Retina (tissue), 1 donor: Measurements from ENCODE around the gene KCNS1.
"Not testable (repeated sequence)": the region's sequence is repeated elsewhere in the genome, so short reads cannot be mapped to it uniquely, and the experiment has no call there.

ENCODE experiments used
- DNase-seq: peaks from one replicate; pipeline ENCODE4 v3.0.0-alpha.2; 2016

KCNS1 gene

DNA sequence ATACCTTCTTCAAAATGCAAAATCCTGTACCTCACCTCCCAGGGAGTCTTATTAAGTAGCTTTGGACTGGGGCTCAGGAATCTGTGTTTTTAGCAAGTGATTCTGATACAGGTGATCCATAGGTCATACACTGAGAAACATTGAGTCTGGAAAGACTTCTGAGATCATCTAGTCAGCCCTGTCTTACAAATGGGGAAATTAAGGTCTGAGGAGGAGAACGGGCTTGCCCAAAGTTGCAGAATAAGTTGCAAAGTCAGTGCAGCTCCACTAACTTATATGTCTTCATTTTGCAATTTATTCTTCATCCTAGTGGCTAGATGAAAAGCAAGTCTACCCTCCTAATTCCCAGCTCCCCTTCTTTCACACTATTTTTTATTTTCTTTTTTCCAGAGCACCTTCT lies 28.9 kb downstream of the KCNS1 start:
- DNase-seq = no peak

DNA sequence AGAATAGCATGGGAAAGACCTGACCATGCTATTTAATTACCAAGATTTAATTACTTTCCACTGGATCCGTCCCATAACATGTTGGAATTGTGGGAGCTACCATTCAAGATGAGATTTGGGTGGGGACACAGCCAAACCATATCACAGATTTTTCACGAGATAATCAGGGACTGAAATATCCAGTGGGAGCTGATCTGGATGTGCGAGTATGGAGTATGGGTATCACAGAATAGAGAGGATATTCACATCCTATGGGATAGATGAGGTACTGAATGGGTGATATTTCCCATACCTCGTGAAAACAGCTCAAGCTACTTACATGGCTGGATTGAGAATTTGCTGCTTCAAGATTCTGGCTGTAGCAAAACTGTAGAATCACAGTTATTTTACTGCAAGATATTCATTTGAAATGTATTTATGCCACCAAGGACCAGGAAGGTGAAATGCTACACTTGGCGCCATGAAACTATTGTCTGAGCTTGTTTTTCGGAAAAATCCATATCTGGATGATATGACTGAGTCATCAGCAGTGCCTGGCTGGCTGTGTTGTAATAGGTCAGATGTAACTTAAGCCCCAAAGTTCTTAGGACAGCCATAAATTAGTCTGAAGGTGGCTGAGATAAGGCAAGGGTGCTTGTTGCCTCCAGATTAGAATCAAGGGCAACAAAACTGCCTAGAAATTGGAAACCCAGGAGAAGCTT lies 29.8 kb downstream of the KCNS1 start:
- DNase-seq = no peak

DNA sequence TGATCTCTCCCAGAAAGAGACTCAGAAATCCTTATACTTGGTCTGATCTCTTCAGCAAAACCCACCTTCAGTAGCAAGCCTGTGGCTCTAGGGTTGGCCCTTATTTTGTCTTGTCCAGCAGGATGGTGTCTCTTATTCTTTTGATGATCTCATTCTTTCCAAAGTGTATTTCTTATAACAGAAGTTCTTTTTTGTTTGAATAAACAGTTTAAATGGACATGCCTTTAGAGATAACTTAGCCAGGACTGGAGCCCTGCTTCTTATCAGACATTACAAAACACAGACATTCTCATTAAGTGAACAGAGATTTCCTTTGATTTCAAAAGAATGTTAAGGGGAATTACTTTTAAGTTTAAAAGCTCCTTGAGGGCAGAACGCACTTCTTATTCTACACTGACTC lies 31.7 kb downstream of the KCNS1 start:
- no peak for DNase-seq

DNA sequence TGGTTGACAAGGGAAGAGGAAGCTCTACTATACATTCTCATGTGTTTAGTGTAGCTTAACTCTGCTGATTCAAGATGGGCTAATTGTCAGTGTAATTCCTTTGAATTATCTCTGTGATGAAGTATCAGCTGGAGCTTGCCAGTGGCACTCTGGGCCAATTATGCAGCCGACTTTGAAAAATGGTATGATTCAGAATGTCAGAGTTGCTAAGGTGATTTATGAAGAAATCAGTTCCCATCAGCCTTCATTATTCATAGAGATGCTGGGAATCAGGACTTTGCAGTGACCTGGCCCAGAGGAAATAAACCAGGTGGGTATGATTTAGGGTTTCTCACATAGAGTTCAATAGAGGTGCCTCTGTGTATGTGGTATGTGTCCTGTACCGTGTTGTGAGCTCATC lies 33.4 kb downstream of the KCNS1 start:
- no peak for DNase-seq

DNA sequence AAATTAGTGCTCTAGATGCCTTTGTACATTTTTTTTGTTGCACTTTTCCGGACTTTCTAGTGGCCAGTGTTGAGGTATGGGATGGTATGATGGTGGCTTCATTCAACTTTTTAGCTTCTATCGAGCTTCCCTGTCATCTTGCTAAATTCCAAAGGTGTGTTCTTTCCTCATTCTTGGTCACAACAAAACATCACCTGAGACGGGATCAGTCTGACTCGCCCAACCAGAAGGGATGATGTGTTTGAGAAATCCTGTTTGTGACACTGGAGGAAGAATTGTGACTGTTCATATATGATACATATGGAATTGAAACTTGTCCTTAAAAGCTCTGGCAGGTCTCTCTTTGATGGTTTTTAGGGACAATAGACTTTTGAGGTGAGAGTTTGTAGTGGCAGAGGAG lies 33.8 kb downstream of the KCNS1 start:
- no peak for DNase-seq

DNA sequence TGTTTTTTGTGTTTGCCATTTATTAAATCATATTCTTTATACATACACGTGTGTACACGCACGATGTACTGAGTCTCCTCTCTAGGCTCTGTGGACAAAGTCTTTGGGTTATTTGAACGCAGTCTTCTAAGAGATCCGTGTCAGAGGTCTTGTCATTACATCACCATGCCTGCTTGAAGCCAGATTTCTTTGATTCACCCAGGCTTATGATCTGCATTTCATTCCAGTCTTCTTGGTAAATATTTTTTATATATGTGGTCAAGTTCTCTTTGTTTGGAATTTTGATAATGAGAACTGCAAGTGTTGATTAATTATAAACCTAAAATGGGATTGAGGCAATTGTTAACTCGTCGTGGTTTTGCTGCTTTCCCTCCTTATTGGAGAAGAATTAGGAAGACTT lies 34.6 kb downstream of the KCNS1 start:
- no peak for DNase-seq

GRCh38 chr20:45064812-45065211 lies 36.1 kb downstream of the KCNS1 start:
- no peak for DNase-seq

- DNase-seq = not testable (repeated sequence)
These were observed 37.8 kb downstream of the KCNS1 start for GRCh38 chr20:45063107-45063506.

- no peak for DNase-seq
These were observed 39.7 kb downstream of the KCNS1 start for GRCh38 chr20:45061244-45061643.

DNA sequence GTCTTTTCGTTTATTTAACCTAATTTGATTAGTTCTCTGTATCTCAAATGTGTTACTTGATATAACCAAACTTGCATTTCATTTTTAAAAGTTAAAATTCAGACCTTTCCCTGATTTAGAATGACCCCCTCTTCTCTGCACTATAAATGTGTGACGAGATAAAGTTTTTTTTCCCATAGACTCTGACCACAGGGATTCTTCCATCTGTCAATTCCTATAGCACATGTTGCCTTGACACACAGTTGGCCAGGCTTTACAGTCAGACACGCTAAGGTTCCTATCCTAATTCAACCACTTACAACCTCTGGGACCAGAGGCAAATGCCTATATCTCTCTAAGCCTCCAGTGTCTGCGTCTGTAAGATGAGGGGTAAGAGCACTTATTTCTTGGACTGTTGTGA lies 40.6 kb downstream of the KCNS1 start:
- peak; percentile 52 for DNase-seq

GRCh38 chr20:45059022-45059728 lies 41.8 kb downstream of the KCNS1 start:
- DNase-seq = no peak

DNA sequence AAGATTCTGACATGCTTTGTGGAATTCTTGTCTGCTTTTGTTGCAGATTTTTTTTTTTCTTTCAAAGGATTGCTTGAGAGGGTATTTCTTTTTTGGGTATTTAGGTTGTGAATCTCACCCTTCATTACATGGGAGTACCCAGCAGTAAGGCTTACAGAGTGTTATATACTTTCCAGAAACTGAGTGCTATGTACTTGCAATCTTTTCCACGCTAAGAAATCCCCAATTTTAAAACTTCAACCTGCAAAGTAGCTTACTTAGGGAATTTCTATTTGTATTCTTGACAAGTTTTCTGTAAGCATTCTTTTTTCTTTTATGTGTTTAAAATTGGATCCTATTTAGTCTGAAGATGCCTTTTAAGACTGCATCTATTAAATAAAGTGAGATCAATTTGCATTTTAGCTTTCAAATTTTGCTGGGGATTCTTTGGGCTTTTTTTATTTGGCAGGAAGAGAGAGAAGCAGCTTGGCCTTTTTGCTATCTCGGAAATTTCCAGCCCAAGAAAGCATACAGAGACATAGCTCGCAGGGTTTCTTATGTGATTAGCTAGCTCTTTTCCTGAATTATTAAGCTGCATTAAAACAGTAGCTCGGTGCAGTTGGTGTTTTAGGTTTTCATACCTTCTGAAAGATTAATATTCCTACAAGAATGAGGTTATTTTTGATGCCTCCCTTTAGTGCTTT lies 42.6 kb downstream of the KCNS1 start:
- DNase-seq = no peak

DNA sequence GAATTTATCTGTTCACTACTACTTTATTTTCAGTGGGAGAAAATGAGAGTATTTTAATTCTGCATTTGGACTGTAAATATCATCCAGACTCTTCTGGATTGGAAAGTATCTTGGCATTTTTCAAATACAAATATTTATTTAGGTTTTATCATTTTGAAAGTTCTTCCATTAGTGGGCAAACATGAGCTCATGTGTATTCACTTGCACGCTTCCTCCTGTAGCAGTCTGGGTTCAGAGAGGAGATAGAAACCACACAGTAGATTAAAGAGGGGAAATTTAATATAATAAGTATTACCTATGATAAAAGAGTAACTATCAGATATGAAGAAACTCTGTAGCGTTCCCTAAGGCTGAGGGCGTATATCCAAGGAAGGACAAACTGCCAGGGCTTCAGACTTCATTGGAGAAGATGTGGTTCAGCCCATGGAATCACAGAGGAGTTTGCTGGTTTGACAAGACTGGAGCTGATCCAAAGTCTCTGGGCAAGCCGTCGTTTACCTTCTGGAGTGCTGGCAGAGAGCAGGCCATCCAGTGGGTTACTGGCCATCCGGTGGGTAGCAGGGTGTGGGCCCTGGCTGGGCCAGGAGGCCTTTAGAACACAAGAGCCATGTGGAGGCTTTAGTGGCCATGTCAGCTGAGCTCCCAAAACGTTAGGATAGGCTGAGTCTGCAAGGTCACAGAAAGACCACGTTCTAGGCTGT lies 44.3 kb downstream of the KCNS1 start:
- DNase-seq = no peak

DNA sequence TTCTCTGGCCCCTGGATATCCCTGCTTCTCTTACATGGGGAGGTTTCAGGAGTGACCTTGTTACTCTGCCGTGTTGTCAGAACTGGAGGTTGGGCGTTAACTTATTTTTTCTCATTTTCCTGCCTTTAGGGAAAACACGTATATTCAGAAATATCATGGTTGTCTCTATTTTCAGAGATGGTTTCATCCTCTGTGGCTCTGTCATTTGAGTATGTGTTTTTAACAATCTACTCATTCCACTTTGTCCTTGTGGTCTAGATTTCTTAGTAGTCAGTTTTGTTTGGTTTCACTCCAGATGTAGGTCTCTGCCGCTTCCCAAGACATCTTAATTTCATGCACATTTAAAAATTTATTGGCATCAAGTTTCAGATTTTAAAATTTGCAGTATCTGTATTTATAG lies 45.9 kb downstream of the KCNS1 start:
- no peak for DNase-seq

GRCh38 chr20:45053430-45054351 lies 47.2 kb downstream of the KCNS1 start:
- no peak for DNase-seq

DNA sequence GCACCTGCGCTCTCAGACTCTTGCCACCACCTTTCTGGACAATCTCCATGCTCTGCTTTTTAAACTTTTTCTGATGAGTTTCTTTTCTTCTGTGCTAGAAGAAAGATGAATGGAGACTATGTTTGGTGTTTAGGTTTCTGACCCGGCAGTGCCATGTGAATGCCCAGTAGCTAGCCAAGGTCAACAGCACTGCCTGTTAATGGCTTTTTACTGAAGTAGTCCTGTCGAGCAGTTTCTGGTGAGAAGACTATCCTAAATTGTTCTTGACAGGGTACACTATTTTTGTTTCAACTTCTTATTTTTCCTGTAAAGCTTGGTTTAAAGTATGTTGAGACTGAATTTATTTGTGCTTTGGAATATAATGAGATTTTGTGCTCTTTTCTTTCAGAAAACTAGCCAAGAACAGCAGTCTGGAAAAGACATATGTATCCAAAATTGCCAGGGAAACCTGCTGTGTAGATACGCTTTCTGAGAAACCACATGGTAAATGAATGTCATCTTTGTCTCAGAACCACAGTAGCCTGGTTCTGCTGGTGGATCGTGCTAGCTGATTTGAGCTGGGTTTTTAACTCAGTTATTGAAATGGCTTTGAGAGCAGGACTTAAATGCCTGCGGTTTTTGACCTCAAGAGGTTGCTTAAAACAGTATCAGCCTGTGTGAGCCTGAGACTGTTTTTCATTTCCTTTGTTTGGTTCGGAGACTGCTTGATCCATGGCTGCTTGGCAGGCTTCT lies 48.1 kb downstream of the KCNS1 start:
- no peak for DNase-seq

DNA sequence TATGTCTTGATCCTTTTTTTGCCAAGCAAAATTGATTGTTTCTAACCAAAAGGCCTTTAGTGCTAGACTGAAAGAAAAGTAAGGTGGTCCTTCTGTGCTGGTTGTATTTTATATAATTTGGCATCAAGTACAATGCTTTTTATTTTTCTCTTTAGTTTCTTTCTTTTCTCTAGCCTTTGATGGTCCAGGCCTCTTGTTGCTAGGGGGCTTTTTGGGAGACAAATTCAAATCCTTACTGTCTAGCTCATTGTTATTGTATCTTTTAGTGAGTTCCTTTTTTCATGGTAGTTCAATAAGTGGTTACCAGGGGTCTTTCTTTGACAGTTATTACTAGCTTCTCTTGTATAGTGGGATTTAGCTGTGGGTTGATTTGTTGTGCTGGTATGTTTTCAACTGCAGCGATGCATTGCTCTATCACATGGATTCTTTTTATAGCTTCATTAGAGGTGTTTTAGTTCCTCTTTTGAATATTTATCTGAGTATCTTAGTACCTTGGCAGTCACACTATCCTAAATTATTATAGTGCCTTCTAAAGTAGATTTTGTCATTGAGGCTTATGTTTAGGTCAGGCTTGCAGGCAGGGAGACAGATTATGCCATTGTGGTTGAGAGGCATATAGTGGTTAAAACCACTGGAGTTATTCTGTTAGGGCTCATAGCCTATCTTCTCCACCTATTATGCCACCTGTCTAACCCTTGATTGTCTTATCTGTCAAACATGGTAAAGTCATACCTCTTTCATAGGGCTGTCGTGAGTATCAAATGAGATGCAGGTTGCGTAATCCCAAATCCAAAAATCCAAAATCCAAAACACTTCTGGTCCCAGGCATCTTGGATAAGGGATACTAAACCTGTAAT lies 49.5 kb downstream of the KCNS1 start:
- no peak for DNase-seq

DNA sequence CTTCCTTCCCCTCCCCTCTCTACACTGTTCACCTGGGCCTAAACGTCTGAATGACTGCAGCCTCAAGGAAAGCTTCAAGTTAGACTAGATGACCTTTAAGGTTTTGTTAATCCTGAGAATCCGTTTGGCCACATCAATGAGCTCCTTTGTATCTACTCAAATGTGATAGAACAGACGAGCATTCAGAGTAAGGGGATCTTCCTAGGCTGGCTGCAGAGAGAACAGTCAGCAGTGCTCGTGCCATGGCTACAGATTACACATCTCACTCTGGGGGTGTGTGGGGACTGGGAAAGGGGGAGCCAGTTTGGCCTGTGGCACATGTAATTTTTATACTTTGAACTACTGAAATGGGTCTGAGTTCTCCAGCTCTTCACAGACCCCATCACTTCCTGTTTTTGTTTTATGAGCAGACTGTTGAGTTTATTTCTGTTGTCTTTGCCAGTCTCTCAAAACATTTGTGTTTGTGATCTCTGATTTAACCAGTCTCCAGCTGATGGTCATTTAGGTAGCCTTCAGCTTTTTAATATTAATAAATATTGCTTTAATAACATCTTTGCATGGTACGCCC lies 50.9 kb downstream of the KCNS1 start:
- no peak for DNase-seq

- no peak for DNase-seq
These were observed 51.5 kb downstream of the KCNS1 start for GRCh38 chr20:45049438-45049837.

DNA sequence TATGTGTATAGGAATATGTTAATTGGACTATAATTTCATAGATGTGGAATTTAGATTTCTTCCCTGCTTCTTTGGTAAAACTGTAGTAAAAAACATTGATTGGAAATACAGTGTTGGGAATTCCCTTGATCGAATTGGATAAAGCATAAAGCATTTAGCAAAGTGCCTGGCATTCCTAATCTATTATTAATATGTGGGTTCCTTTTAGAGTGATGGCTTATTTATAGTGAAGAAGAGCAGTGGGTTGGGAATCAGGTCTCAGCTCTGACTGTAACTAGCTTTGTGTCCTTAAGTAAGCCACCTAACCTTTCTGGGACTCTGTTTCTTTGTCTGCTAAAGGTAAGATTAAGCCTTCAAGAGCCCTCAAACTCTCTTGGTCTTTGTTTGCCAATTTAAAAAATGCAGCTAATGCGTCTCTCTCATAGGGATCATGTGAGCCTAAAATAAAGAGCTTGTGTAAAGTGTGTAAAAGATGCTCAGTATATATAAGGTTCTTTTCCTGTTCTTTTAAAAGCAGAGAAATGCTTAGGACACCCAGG lies 53.3 kb downstream of the KCNS1 start:
- no peak for DNase-seq
